HCT116 (cell line): Measurements from ENCODE around the gene GRID2. TPM values are rescaled to one million over a fixed set of nuclear protein-coding genes. Genes with fewer than 3 reads are reported as not detected.

Source experiments
- ATAC-seq: fragments of 200-7000 bp; cut with Tn5 transposase; 2 replicates; pipeline ENCODE4 v1.9.1; 2020; ENCODE audit warnings: mild to moderate bottlenecking, moderate library complexity
- BruUV-seq: library from RNA; stranded (reverse); fragments of 400-500 nt; replicated peaks from 2 replicates; lab custom pipeline; 2021; lab: Mats Ljungman, UMichigan
- CTCF ChIA-PET: fragments of 300-600 bp; sonication (Branson Sonifier 250); formaldehyde crosslinking; loops from one replicate; lab custom pipeline; 2021; ENCODE audit warnings: antibody characterized with exemption; lab: Charles Lee
- POLR2A ChIA-PET: fragments of 300-600, 350-600 bp; sonication (Branson Sonifier 250); formaldehyde crosslinking; loops from one replicate; lab custom pipeline; 2021; ENCODE audit warnings: antibody characterized with exemption; lab: Charles Lee
- RAD21 ChIA-PET, 2 experiments: fragments of 300-600 bp; sonication (Branson Sonifier 250); formaldehyde crosslinking; loops; one replicate each; lab custom pipeline; 2023; ENCODE audit warnings: low total read pairs in 2 of 2; ENCODE audit not compliant: uncharacterized antibody in 2 of 2, unreplicated experiment in 2 of 2, low non-redundant PET in 1 of 2; lab: Charles Lee
- DNase-seq: peaks from one replicate; pipeline ENCODE4 v3.0.0-alpha.2; 2010; ENCODE audit warnings: low read depth, low spot score
- H2AFZ ChIP-seq: fragments of 200-600 bp; shearing (Covaris generic), sonication (generic); 2 replicates; pipeline ENCODE4 v1.6.1; 2017; ENCODE audit warnings: low read depth, mixed run types, mixed read lengths, antibody characterized with exemption, low read length; ENCODE audit not compliant: poor library complexity, severe bottlenecking
- H3K27ac ChIP-seq: 2 replicates; pipeline ENCODE4 v1.5.1; 2012; ENCODE audit warnings: low read depth, low read length
- H3K27me3 ChIP-seq: fragments of 200-600 bp; sonication (generic); 2 replicates; pipeline ENCODE4 v1.6.1; 2016; ENCODE audit warnings: mixed run types, low read length, mixed read lengths; ENCODE audit not compliant: insufficient read depth
- H3K36me3 ChIP-seq, 2 experiments: fragments of 200-500 bp in 1 of 2; fragments of 200-600 bp in 1 of 2; sonication (Bioruptor generic) in 1 of 2; sonication (generic) in 1 of 2; 2 replicates each; pipeline versions ENCODE4 v1.5.1 to v1.6.1; 2014 to 2016; ENCODE audit warnings: low read length in 2 of 2, inconsistent platforms in 1 of 2, mixed read lengths in 1 of 2, mixed run types in 1 of 2; ENCODE audit not compliant: insufficient read depth in 2 of 2, control insufficient read depth in 1 of 2
- H3K4me1 ChIP-seq, 2 experiments: fragments of 200-600 bp in 1 of 2; sonication (generic) in 1 of 2; 2 replicates each; pipeline versions ENCODE4 v1.5.1 to v1.6.1; 2012 to 2017; ENCODE audit warnings: low read length in 2 of 2, inconsistent platforms in 1 of 2, mild to moderate bottlenecking in 1 of 2, mixed read lengths in 1 of 2, mixed run types in 1 of 2, moderate library complexity in 1 of 2; ENCODE audit not compliant: insufficient read depth in 2 of 2, control insufficient read depth in 1 of 2
- H3K4me2 ChIP-seq: fragments of 200-600 bp; sonication (generic); 2 replicates; pipeline ENCODE4 v1.6.1; 2017; ENCODE audit warnings: mixed run types, low read length, mixed read lengths
- H3K4me3 ChIP-seq, 2 experiments: fragments of 200-600 bp in 1 of 2; sonication (generic) in 1 of 2; replicated peaks in 1 of 2; 2 replicates each; pipeline ENCODE4 v1.5.1; 2011 to 2016; ENCODE audit warnings: low read length in 2 of 2, control low read depth in 1 of 2, low read depth in 1 of 2, mild to moderate bottlenecking in 1 of 2, mixed read lengths in 1 of 2, mixed run types in 1 of 2
- H3K79me2 ChIP-seq: fragments of 200-600 bp; sonication (generic); 2 replicates; pipeline ENCODE4 v1.6.1; 2017; ENCODE audit warnings: mild to moderate bottlenecking, mixed run types, low read length, moderate library complexity, mixed read lengths; ENCODE audit not compliant: insufficient read depth
- H3K9ac ChIP-seq: fragments of 200-600 bp; sonication (generic); 2 replicates; pipeline ENCODE4 v1.6.1; 2016; ENCODE audit warnings: low read length, mixed read lengths
- H3K9me2 ChIP-seq: fragments of 200-600 bp; sonication (generic), shearing (Covaris generic); 2 replicates; pipeline ENCODE4 v1.6.1; 2017; ENCODE audit warnings: mixed run types, mild to moderate bottlenecking, moderate library complexity; ENCODE audit not compliant: insufficient read depth
- H3K9me3 ChIP-seq, 2 experiments: fragments of 200-500 bp in 1 of 2; fragments of 200-600 bp in 1 of 2; sonication (Bioruptor generic) in 1 of 2; sonication (generic) in 1 of 2; 2 replicates each; pipeline ENCODE4 v1.6.1; 2014 to 2017; ENCODE audit warnings: low read length in 2 of 2, mixed read lengths in 2 of 2, inconsistent platforms in 1 of 2, low read depth in 1 of 2, mild to moderate bottlenecking in 1 of 2, mixed run types in 1 of 2, moderate library complexity in 1 of 2; ENCODE audit not compliant: control insufficient read depth in 1 of 2, insufficient read depth in 1 of 2
- H4K20me1 ChIP-seq: fragments of 200-600 bp; sonication (generic), shearing (Covaris generic); 2 replicates; pipeline ENCODE4 v1.6.1; 2017; ENCODE audit warnings: mixed run types, mild to moderate bottlenecking, moderate library complexity; ENCODE audit not compliant: insufficient read depth
- CBX3 ChIP-seq: IDR thresholded peaks from 2 replicates; pipeline ENCODE4 v1.6.1; 2012; ENCODE audit warnings: low read depth
- CEBPB ChIP-seq: IDR thresholded peaks from 2 replicates; pipeline ENCODE4 v1.6.1; 2012; ENCODE audit warnings: low read depth
- EGR1 ChIP-seq: IDR thresholded peaks from 2 replicates; pipeline ENCODE4 v1.6.1; 2012; ENCODE audit warnings: low read depth
- EZH2phosphoT487 ChIP-seq: fragments of 200-600 bp; IDR thresholded peaks from 2 replicates; pipeline ENCODE4 v1.6.1; 2018; ENCODE audit warnings: antibody characterized with exemption, borderline replicate concordance
- JUND ChIP-seq: IDR thresholded peaks from 2 replicates; pipeline ENCODE4 v1.6.1; 2012
- RAD21 ChIP-seq: IDR thresholded peaks from 2 replicates; pipeline ENCODE4 v1.6.1; 2012; ENCODE audit warnings: low read depth, mild to moderate bottlenecking
- YY1 ChIP-seq: IDR thresholded peaks from 2 replicates; pipeline ENCODE4 v1.6.1; 2011; ENCODE audit warnings: low read length, low read depth, moderate library complexity, mild to moderate bottlenecking; ENCODE audit not compliant: insufficient replicate concordance; ENCODE audit errors: extremely low read depth
- ZFX ChIP-seq: fragments of 450-650 bp; IDR thresholded peaks from 2 replicates; pipeline ENCODE4 v1.6.1; 2017
- ZNF274 ChIP-seq: fragments of 200-500 bp; sonication (Bioruptor generic); IDR thresholded peaks from 2 replicates; pipeline ENCODE4 v1.6.1; 2014; ENCODE audit warnings: mild to moderate bottlenecking, low read depth, low read length, inconsistent platforms
- intact Hi-C: fragments of 100-400 bp; cut with micrococcal nuclease; formaldehyde crosslinking; loops from 2 replicates; pipeline ENCODE4 v1.10.0; 2022
- total RNA-seq: library from RNA; stranded (reverse); gene quantifications from one replicate; pipeline ENCODE4 v1.2.1, GENCODE V29; 2021; ENCODE audit not compliant: unreplicated experiment
- TF ChIP-seq, protein P1 (sequence below), 3 experiments: fragments of 200-600 bp in 1 of 3; sonication (generic) in 1 of 3; IDR thresholded peaks in 2 of 3; conservative IDR thresholded peaks in 1 of 3; 2 replicates each; pipeline ENCODE4 v1.5.1; 2012 to 2017; ENCODE audit warnings: low read depth in 2 of 3, low read length in 2 of 3, antibody characterized with exemption in 1 of 3, borderline replicate concordance in 1 of 3, control low read depth in 1 of 3, mild to moderate bottlenecking in 1 of 3, mixed read lengths in 1 of 3, mixed run types in 1 of 3, moderate library complexity in 1 of 3; ENCODE audit not compliant: insufficient read depth in 1 of 3
- TF ChIP-seq, protein P2 (sequence below): IDR thresholded peaks from 2 replicates; pipeline ENCODE4 v1.6.1; 2012
- TF ChIP-seq, protein P3 (sequence below): IDR thresholded peaks from 2 replicates; pipeline ENCODE4 v1.6.1; 2012; ENCODE audit warnings: low read depth

GRID2 gene
- total RNA-seq, 1 experiment from 2014 or later, result not detected

GRCh38 chr4:92506933-92507332 lies 203.2 kb downstream of the GRID2 start:
- Histone ChIP-seq H3K27ac (no peak overlapping the region), H3K36me3 (no peaks in the 10 kb centered on the region), H3K4me3 (no peak overlapping the region), H3K4me2 (no peak overlapping the region), H3K9me3 (no peaks in the 10 kb centered on the region), H3K9ac (no peak overlapping the region), H3K27me3 (no peaks in the 10 kb centered on the region), H3K4me1 (no peaks in the 10 kb centered on the region), H2AFZ (no peak overlapping the region), H4K20me1 (no peaks in the 10 kb centered on the region), H3K79me2 (no peaks in the 10 kb centered on the region), H3K9me2 (no peaks in the 10 kb centered on the region)
- POLR2A ChIA-PET, result no interaction called here
- RAD21 ChIA-PET, result no interaction called here
- TF ChIP-seq, protein P1, sequence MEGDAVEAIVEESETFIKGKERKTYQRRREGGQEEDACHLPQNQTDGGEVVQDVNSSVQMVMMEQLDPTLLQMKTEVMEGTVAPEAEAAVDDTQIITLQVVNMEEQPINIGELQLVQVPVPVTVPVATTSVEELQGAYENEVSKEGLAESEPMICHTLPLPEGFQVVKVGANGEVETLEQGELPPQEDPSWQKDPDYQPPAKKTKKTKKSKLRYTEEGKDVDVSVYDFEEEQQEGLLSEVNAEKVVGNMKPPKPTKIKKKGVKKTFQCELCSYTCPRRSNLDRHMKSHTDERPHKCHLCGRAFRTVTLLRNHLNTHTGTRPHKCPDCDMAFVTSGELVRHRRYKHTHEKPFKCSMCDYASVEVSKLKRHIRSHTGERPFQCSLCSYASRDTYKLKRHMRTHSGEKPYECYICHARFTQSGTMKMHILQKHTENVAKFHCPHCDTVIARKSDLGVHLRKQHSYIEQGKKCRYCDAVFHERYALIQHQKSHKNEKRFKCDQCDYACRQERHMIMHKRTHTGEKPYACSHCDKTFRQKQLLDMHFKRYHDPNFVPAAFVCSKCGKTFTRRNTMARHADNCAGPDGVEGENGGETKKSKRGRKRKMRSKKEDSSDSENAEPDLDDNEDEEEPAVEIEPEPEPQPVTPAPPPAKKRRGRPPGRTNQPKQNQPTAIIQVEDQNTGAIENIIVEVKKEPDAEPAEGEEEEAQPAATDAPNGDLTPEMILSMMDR (IDR thresholded peaks at IDR 0.05 in 2 of 3, conservative IDR thresholded peaks at IDR 0.05 in 1 of 3; ENCODE audit: borderline replicate concordance in 1 of 3, insufficient read depth in 1 of 3, low read depth in 2 of 3, low read length in 2 of 3), result no peak
- TF ChIP-seq CEBPB (no peak), EGR1 (no peak), EZH2phosphoT487 (no peak), JUND (no peak), RAD21 (no peak), ZNF274 (no peak), CBX3 (no peak), YY1 (no peak), ZFX (no peak)
- TF ChIP-seq, protein P2, sequence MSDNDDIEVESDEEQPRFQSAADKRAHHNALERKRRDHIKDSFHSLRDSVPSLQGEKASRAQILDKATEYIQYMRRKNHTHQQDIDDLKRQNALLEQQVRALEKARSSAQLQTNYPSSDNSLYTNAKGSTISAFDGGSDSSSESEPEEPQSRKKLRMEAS, result no peak
- TF ChIP-seq, protein P3, sequence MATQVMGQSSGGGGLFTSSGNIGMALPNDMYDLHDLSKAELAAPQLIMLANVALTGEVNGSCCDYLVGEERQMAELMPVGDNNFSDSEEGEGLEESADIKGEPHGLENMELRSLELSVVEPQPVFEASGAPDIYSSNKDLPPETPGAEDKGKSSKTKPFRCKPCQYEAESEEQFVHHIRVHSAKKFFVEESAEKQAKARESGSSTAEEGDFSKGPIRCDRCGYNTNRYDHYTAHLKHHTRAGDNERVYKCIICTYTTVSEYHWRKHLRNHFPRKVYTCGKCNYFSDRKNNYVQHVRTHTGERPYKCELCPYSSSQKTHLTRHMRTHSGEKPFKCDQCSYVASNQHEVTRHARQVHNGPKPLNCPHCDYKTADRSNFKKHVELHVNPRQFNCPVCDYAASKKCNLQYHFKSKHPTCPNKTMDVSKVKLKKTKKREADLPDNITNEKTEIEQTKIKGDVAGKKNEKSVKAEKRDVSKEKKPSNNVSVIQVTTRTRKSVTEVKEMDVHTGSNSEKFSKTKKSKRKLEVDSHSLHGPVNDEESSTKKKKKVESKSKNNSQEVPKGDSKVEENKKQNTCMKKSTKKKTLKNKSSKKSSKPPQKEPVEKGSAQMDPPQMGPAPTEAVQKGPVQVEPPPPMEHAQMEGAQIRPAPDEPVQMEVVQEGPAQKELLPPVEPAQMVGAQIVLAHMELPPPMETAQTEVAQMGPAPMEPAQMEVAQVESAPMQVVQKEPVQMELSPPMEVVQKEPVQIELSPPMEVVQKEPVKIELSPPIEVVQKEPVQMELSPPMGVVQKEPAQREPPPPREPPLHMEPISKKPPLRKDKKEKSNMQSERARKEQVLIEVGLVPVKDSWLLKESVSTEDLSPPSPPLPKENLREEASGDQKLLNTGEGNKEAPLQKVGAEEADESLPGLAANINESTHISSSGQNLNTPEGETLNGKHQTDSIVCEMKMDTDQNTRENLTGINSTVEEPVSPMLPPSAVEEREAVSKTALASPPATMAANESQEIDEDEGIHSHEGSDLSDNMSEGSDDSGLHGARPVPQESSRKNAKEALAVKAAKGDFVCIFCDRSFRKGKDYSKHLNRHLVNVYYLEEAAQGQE, result no peak
- CTCF ChIA-PET, result no interaction called here
- ATAC-seq (no peak), DNase-seq (no peak)
- no TSS peak for BruUV-seq
- intact Hi-C loops, result no loop called here
